ENCODE measurements around the gene FBXW8. TPM values are rescaled to one million over a fixed set of nuclear protein-coding genes. Genes with fewer than 3 reads are reported as not detected.
A peak's percentile ranks its signal among the peaks of the same experiment; 100 is the strongest.

Gene FBXW8
- total RNA-seq, 6 experiments from 2014 or later: 4.5 to 9.6 (median 6.3) TPM

- 42% methylated on average over 12 of the region's 18 CpGs for WGBS (ENCODE audit: insufficient coverage, low coverage, low lambda C conversion rate, missing lambda C conversion rate)
- TF ChIP-seq CTCF (IDR thresholded peaks at IDR 0.05): no peak
- no peak for TF ChIP-seq POLR2A (IDR thresholded peaks at IDR 0.05)
- Histone ChIP-seq H3K36me3 (no peaks in the 10 kb centered on the region), H3K4me3 (no peak overlapping the region), H3K9me3 (no peaks in the 10 kb centered on the region), H3K27ac (no peak overlapping the region), H3K4me1 (no peaks in the 10 kb centered on the region), H3K27me3 (no peaks in the 10 kb centered on the region)
- DNase-seq: no peak
- ATAC-seq: peak; percentile 11 to 53 (median 19)
- intact Hi-C loops (cut with DNase I): loop anchor here in 1 of 2 donors (10.0 kb wide), 1 partner anchor 67 kb away; no protein-coding TSS in a partner anchor
Observed at GRCh38 chr12:117047810-117048584, 137.2 kb downstream of the FBXW8 start.

GRCh38 chr12:117048585-117048904, 137.8 kb downstream of the FBXW8 start:
- ATAC-seq (no peak), DNase-seq (no peak)
- Histone ChIP-seq H3K4me3 (no peak overlapping the region), H3K4me1 (no peaks in the 10 kb centered on the region), H3K9me3 (no peaks in the 10 kb centered on the region), H3K27me3 (no peaks in the 10 kb centered on the region), H3K27ac (no peak overlapping the region), H3K36me3 (no peaks in the 10 kb centered on the region)
- 83% methylated on average over 3 of the region's 9 CpGs for WGBS (ENCODE audit: insufficient coverage, low coverage, low lambda C conversion rate, missing lambda C conversion rate)
- intact Hi-C loops (cut with DNase I): loop anchor here in 1 of 2 donors (10.0 kb wide), 1 partner anchor 66 kb away; no protein-coding TSS in a partner anchor
- TF ChIP-seq CTCF (IDR thresholded peaks at IDR 0.05) (no peak), POLR2A (IDR thresholded peaks at IDR 0.05) (no peak)

- 77% methylated on average over 2 of the region's 11 CpGs for WGBS (ENCODE audit: insufficient coverage, low coverage, low lambda C conversion rate, missing lambda C conversion rate)
- ATAC-seq: no peak
Observed at GRCh38 chr12:117049295-117049694, 138.5 kb downstream of the FBXW8 start.

GRCh38 chr12:117050060-117050459, 139.3 kb downstream of the FBXW8 start:
- no peaks in the 10 kb centered on the region for H3K36me3 ChIP-seq
- H3K4me3 ChIP-seq: no peak overlapping the region
- H3K27me3 ChIP-seq: no peaks in the 10 kb centered on the region
- no peak for ATAC-seq
- TF ChIP-seq POLR2A (IDR thresholded peaks at IDR 0.05) (no peak), CTCF (IDR thresholded peaks at IDR 0.05) (no peak)
- DNase-seq: no peak
- 77% methylated on average over 5 of the region's 5 CpGs for WGBS (ENCODE audit: insufficient coverage, low coverage, low lambda C conversion rate, missing lambda C conversion rate)
- H3K9me3 ChIP-seq: no peaks in the 10 kb centered on the region
- no peaks in the 10 kb centered on the region for H3K4me1 ChIP-seq
- intact Hi-C loops (cut with DNase I): no loop called here
- no peak overlapping the region for H3K27ac ChIP-seq

More at GRCh38 chr12:117049295-117049694, 138.5 kb downstream of the FBXW8 start:
- H3K4me3 ChIP-seq: no peak overlapping the region
- H3K36me3 ChIP-seq: no peaks in the 10 kb centered on the region
- intact Hi-C loops (cut with DNase I): loop anchor here in 1 of 2 donors (10.0 kb wide), 1 partner anchor 66 kb away; no protein-coding TSS in a partner anchor
- DNase-seq: no peak
- H3K9me3 ChIP-seq: no peaks in the 10 kb centered on the region
- H3K27me3 ChIP-seq: no peaks in the 10 kb centered on the region
- H3K27ac ChIP-seq: no peak overlapping the region
- no peak for TF ChIP-seq POLR2A (IDR thresholded peaks at IDR 0.05)
- TF ChIP-seq CTCF (IDR thresholded peaks at IDR 0.05): no peak
- H3K4me1 ChIP-seq: no peaks in the 10 kb centered on the region
